SK-N-SH (cell line): ENCODE measurements around the gene GPR87.

Experiments used
- CHD2 ChIP-seq: fragments of 150-350 bp; IDR thresholded peaks from 2 replicates; pipeline ENCODE4 v1.6.1; 2018; ENCODE audit warnings: low read length; ENCODE audit not compliant: partially characterized antibody
- CTCF ChIP-seq: fragments of 200-600 bp; sonication (generic); IDR thresholded peaks from 2 replicates; pipeline ENCODE4 v1.6.1; 2017; ENCODE audit warnings: antibody characterized with exemption, mild to moderate bottlenecking, moderate library complexity
- EP300 ChIP-seq, 2 experiments: IDR thresholded peaks; 2 replicates each; pipeline versions ENCODE4 v1.4.0 to v1.6.1; 2012; ENCODE audit warnings: borderline replicate concordance in 1 of 2, low read depth in 1 of 2, low read length in 1 of 2
- FOSL2 ChIP-seq: IDR thresholded peaks from 2 replicates; pipeline ENCODE4 v1.4.0; 2012; ENCODE audit warnings: low read depth, mild to moderate bottlenecking, moderate library complexity, borderline replicate concordance
- GABPA ChIP-seq: IDR thresholded peaks from 2 replicates; pipeline ENCODE4 v1.4.0; 2012; ENCODE audit warnings: low read depth, mild to moderate bottlenecking
- MEF2A ChIP-seq: IDR thresholded peaks from 2 replicates; pipeline ENCODE4 v1.4.0; 2012; ENCODE audit warnings: low read depth, borderline replicate concordance
- MXI1 ChIP-seq: IDR thresholded peaks from 2 replicates; pipeline ENCODE4 v1.6.1; 2012; ENCODE audit warnings: mild to moderate bottlenecking, low read depth, low read length, improper control_type of control experiment
- POLR2AphosphoS5 ChIP-seq: IDR thresholded peaks from 2 replicates; pipeline ENCODE4 v1.6.1; 2012; ENCODE audit warnings: low read depth, low read length
- RAD21 ChIP-seq: IDR thresholded peaks from 2 replicates; pipeline ENCODE4 v1.6.1; 2012; ENCODE audit warnings: mild to moderate bottlenecking, low read length
- RCOR1 ChIP-seq: fragments of 150-350 bp; IDR thresholded peaks from 2 replicates; pipeline ENCODE4 v1.6.1; 2017; ENCODE audit warnings: antibody characterized with exemption, low read length
- RFX5 ChIP-seq: IDR thresholded peaks from 2 replicates; pipeline ENCODE4 v1.6.1; 2012; ENCODE audit warnings: mild to moderate bottlenecking, improper control_type of control experiment, low read length
- SMC3 ChIP-seq: IDR thresholded peaks from 2 replicates; pipeline ENCODE4 v1.6.1; 2012; ENCODE audit warnings: low read depth, low read length, improper control_type of control experiment
- TCF12 ChIP-seq: IDR thresholded peaks from 2 replicates; pipeline ENCODE4 v1.4.0; 2012

- TF ChIP-seq MEF2A (no peak), CTCF (no peak), SMC3 (no peak), POLR2AphosphoS5 (no peak), RFX5 (no peak), EP300 (IDR thresholded peaks at IDR 0.05; ENCODE audit: borderline replicate concordance in 1 of 2, low read depth in 1 of 2, low read length in 1 of 2) (no peak), RAD21 (no peak), CHD2 (no peak), FOSL2 (no peak), MXI1 (no peak), RCOR1 (no peak), TCF12 (no peak), GABPA (no peak)
Measured at GRCh38 chr3:151346292-151346691, 29.7 kb upstream of the GPR87 start.
